Transverse colon (tissue), 4 donors: ENCODE measurements around the gene GPR149. TPM values are rescaled to one million over a fixed set of nuclear protein-coding genes. Genes with fewer than 3 reads are reported as not detected.

Experiments
- DNase-seq: peaks from one replicate; pipeline ENCODE4 v3.0.0-alpha.2; 2019
- H3K27ac ChIP-seq, 4 donors: fragments of 200-600 bp; sonication (generic); 2 replicates each; pipeline ENCODE4 v1.5.1; 2016 to 2018; ENCODE audit warnings: inconsistent platforms in 4 of 4
- H3K27me3 ChIP-seq: fragments of 200-600 bp; sonication (generic); 2 replicates; pipeline ENCODE4 v1.5.1; 2017; ENCODE audit warnings: inconsistent platforms
- H3K36me3 ChIP-seq, 4 donors: fragments of 200-600 bp; sonication (generic); 2 replicates each; pipeline ENCODE4 v1.5.1; 2017 to 2019; ENCODE audit warnings: inconsistent platforms in 4 of 4
- H3K4me1 ChIP-seq, 4 donors: fragments of 200-600 bp; sonication (generic); 2 replicates each; pipeline ENCODE4 v1.5.1; 2017 to 2020; ENCODE audit warnings: inconsistent platforms in 4 of 4
- H3K4me3 ChIP-seq, 4 donors: fragments of 200-600 bp; sonication (generic); 1 replicate in 1 of 4; 2 replicates in 3 of 4; pipeline versions ENCODE4 v1.5.1 to v1.6.1; 2017 to 2019; ENCODE audit warnings: inconsistent platforms in 4 of 4
- H3K9me3 ChIP-seq, 2 donors: fragments of 200-600 bp; sonication (generic); 2 replicates each; pipeline ENCODE4 v1.5.1; 2017 to 2019; ENCODE audit warnings: inconsistent platforms in 2 of 2
- CTCF ChIP-seq, 5 experiments: fragments of 200-600 bp in 3 of 5; fragments of 450-650 bp in 2 of 5; sonication (generic) in 3 of 5; IDR thresholded peaks; 1 replicate in 2 of 5; 2 replicates in 3 of 5; pipeline ENCODE4 v1.5.1; 2016 to 2017; ENCODE audit warnings: antibody characterized with exemption in 5 of 5, inconsistent platforms in 3 of 5, mild to moderate bottlenecking in 2 of 5, moderate library complexity in 1 of 5
- EP300 ChIP-seq: sonication (generic); formaldehyde crosslinking; IDR thresholded peaks from one replicate; pipeline ENCODE4 v1.6.1; 2017; ENCODE audit warnings: antibody characterized with exemption, low read depth
- POLR2A ChIP-seq: fragments of 450-650 bp; IDR thresholded peaks from one replicate; pipeline ENCODE4 v1.6.1; 2016; ENCODE audit warnings: antibody characterized with exemption, mild to moderate bottlenecking, moderate library complexity
- POLR2AphosphoS5 ChIP-seq, 3 donors: sonication (generic); formaldehyde crosslinking; IDR thresholded peaks; one replicate each; pipeline ENCODE4 v1.6.1; 2016; ENCODE audit warnings: antibody characterized with exemption in 3 of 3
- WGBS, 2 donors: methylation state at CpG; one replicate each; pipeline ENCODE4 v1.1.5; 2018; ENCODE audit warnings: low coverage in 1 of 2; 5-methylcytosine and 5-hydroxymethylcytosine counted together
- in situ Hi-C, 4 donors: fragments of 200-750 bp; cut with MboI; loops; one replicate each; pipeline versions ENCODE4 v1.15.0 to v1.15.1; 2017; ENCODE audit warnings: low sequenced_read_pairs in 3 of 4, low pct_ligation_motif_present in 1 of 4, low pct_unique_long_range_greater_than_20kb in 1 of 4
- intact Hi-C: fragments of 100-400 bp; cut with DNase I; formaldehyde crosslinking; loops from one replicate; pipeline ENCODE4 v1.15.1; 2023; ENCODE audit warnings: low total_unique reads
- total RNA-seq, 4 donors: library from RNA; depleted of rRNA; stranded (reverse); fragments of >200 nt; gene quantifications; one replicate each; pipeline ENCODE4 v1.1.0, GENCODE V29; 2016

The GPR149 gene
- total RNA-seq, 4 donors from 2014 or later = not detected

- Histone ChIP-seq H3K9me3 (no peaks in the 10 kb centered on the region), H3K27me3 (no peaks in the 10 kb centered on the region), H3K27ac (no peak overlapping the region), H3K4me1 (peaks cover 0 to 23% (median 2%) of the 10 kb centered on the region in 4 donors), H3K36me3 (peaks cover 0 to 38% (median 18%) of the 10 kb centered on the region in 4 donors), H3K4me3 (no peak overlapping the region)
- 97 to 100% methylated on average over 1 of the region's 1 CpG for WGBS, 2 donors
- TF ChIP-seq EP300 = no peak
- TF ChIP-seq POLR2A = no peak
- TF ChIP-seq POLR2AphosphoS5 (IDR thresholded peaks at IDR 0.05) = no peak
- no peak for TF ChIP-seq CTCF (IDR thresholded peaks at IDR 0.05)
- in situ Hi-C loops = no loop called here
- intact Hi-C loops = no loop called here
- no peak for DNase-seq
These were observed 115.8 kb downstream of the GPR149 start for GRCh38 chr3:154314152-154314551.

- in situ Hi-C loops (no loop called here), intact Hi-C loops (no loop called here)
- Histone ChIP-seq H3K4me1 (peaks cover 0 to 11% (median 0%) of the 10 kb centered on the region in 4 donors), H3K36me3 (peaks cover 0 to 39% (median 20%) of the 10 kb centered on the region in 4 donors), H3K4me3 (no peak overlapping the region), H3K9me3 (no peaks in the 10 kb centered on the region), H3K27me3 (no peaks in the 10 kb centered on the region), H3K27ac (no peak overlapping the region)
- no peak for TF ChIP-seq POLR2AphosphoS5 (IDR thresholded peaks at IDR 0.05)
- no peak for TF ChIP-seq POLR2A
- TF ChIP-seq CTCF (IDR thresholded peaks at IDR 0.05) = no peak
- TF ChIP-seq EP300 = no peak
- DNase-seq = no peak
These were observed 119.2 kb downstream of the GPR149 start for GRCh38 chr3:154310840-154311239.

GRCh38 chr3:154307363-154307762, 122.6 kb downstream of the GPR149 start:
- intact Hi-C loops = no loop called here
- peaks cover 0 to 11% (median 0%) of the 10 kb centered on the region in 4 donors for H3K4me1 ChIP-seq
- H3K9me3 ChIP-seq = no peaks in the 10 kb centered on the region
- no peak overlapping the region for H3K4me3 ChIP-seq
- H3K36me3 ChIP-seq = peaks cover 0 to 45% (median 21%) of the 10 kb centered on the region in 4 donors
- no peak for DNase-seq
- TF ChIP-seq POLR2AphosphoS5 (IDR thresholded peaks at IDR 0.05) = no peak
- no peak for TF ChIP-seq POLR2A
- TF ChIP-seq EP300 = no peak
- no peak for TF ChIP-seq CTCF (IDR thresholded peaks at IDR 0.05)
- H3K27me3 ChIP-seq = no peaks in the 10 kb centered on the region
- no peak overlapping the region for H3K27ac ChIP-seq
- in situ Hi-C loops = no loop called here

GRCh38 chr3:154304936-154305335, 125.1 kb downstream of the GPR149 start:
- no peak overlapping the region for H3K27ac ChIP-seq
- H3K9me3 ChIP-seq = no peaks in the 10 kb centered on the region
- peaks cover 0 to 11% (median 0%) of the 10 kb centered on the region in 4 donors for H3K4me1 ChIP-seq
- H3K27me3 ChIP-seq = no peaks in the 10 kb centered on the region
- intact Hi-C loops = no loop called here
- peaks cover 0 to 56% (median 22%) of the 10 kb centered on the region in 4 donors for H3K36me3 ChIP-seq
- TF ChIP-seq CTCF (IDR thresholded peaks at IDR 0.05) = no peak
- no peak for TF ChIP-seq POLR2AphosphoS5 (IDR thresholded peaks at IDR 0.05)
- no peak for TF ChIP-seq EP300
- TF ChIP-seq POLR2A = no peak
- H3K4me3 ChIP-seq = no peak overlapping the region
- 86 to 100% methylated on average over 3 of the region's 3 CpGs for WGBS, 2 donors
- DNase-seq = no peak
- in situ Hi-C loops = no loop called here
